Caco-2 (cell line): ENCODE results near the gene MRPL49. TPM values are rescaled to one million over a fixed set of nuclear protein-coding genes. Genes with fewer than 3 reads are reported as not detected.

Experiments
- BruUV-seq: library from RNA; stranded (reverse); fragments of 400-500 nt; replicated peaks from 2 replicates; lab custom pipeline; 2021; lab: Mats Ljungman, UMichigan
- CTCF ChIA-PET: fragments of 300-600 bp; sonication (Branson Sonifier 250); formaldehyde crosslinking; loops from one replicate; lab custom pipeline; 2022; ENCODE audit warnings: antibody characterized with exemption; lab: Charles Lee
- POLR2A ChIA-PET: fragments of 300-600 bp; sonication (Branson Sonifier 250); formaldehyde crosslinking; loops from one replicate; lab custom pipeline; 2022; ENCODE audit warnings: antibody characterized with exemption; lab: Charles Lee
- DNase-seq, 2 experiments: peaks; one replicate each; pipeline versions ENCODE4 v3.0.0 to v3.0.0-alpha.2; 2020 to 2022
- H3K27me3 ChIP-seq: replicated peaks from 2 replicates; pipeline ENCODE4 v1.6.0; 2011; ENCODE audit warnings: low read length; ENCODE audit not compliant: control insufficient read depth, insufficient read depth
- H3K36me3 ChIP-seq: 2 replicates; pipeline ENCODE4 v1.5.1; 2011; ENCODE audit warnings: low read length; ENCODE audit not compliant: control insufficient read depth, insufficient read depth
- H3K4me1 ChIP-seq: fragments of 250-450 bp; sonication (Bioruptor Pico); 2 replicates; pipeline ENCODE4 v1.5.1; 2020; ENCODE audit warnings: mild to moderate bottlenecking
- H3K4me3 ChIP-seq: 2 replicates; pipeline ENCODE4 v1.5.1; 2011; ENCODE audit warnings: low read depth, mild to moderate bottlenecking, control low read depth, low read length
- H3K9me3 ChIP-seq: fragments of 250-450 bp; sonication (Bioruptor Pico); 2 replicates; pipeline ENCODE4 v1.5.1; 2020; ENCODE audit warnings: mild to moderate bottlenecking, moderate library complexity
- H3K27ac Mint-ChIP-seq: one replicate; pipeline ENCODE4 v1.8.0; 2022; ENCODE audit warnings: mixed read lengths; ENCODE audit not compliant: unreplicated experiment
- H3K27me3 Mint-ChIP-seq: one replicate; pipeline ENCODE4 v1.8.0; 2022; ENCODE audit warnings: mixed read lengths; ENCODE audit not compliant: insufficient read depth, unreplicated experiment
- H3K36me3 Mint-ChIP-seq: one replicate; pipeline ENCODE4 v1.8.0; 2022; ENCODE audit warnings: mild to moderate bottlenecking, mixed read lengths; ENCODE audit not compliant: insufficient read depth, unreplicated experiment
- H3K4me1 Mint-ChIP-seq: one replicate; pipeline ENCODE4 v1.8.0; 2022; ENCODE audit warnings: low read depth, mixed read lengths; ENCODE audit not compliant: unreplicated experiment
- H3K4me3 Mint-ChIP-seq: one replicate; pipeline ENCODE4 v1.8.0; 2022; ENCODE audit warnings: mild to moderate bottlenecking, moderate library complexity, mixed read lengths; ENCODE audit not compliant: unreplicated experiment
- H3K9me3 Mint-ChIP-seq: one replicate; pipeline ENCODE4 v1.8.0; 2022; ENCODE audit warnings: mixed read lengths; ENCODE audit not compliant: unreplicated experiment
- intact Hi-C: fragments of 100-400 bp; cut with micrococcal nuclease; formaldehyde crosslinking; loops from one replicate; pipeline ENCODE4 v1.10.0; 2022; ENCODE audit not compliant: unreplicated experiment
- total RNA-seq: library from RNA; stranded (reverse); gene quantifications from 2 replicates; pipeline ENCODE4 v1.2.3, GENCODE V29; 2022
- TF ChIP-seq, protein P1 (sequence below), 2 experiments: fragments of 200-600 bp in 1 of 2; IDR thresholded peaks; 1 replicate in 1 of 2; 2 replicates in 1 of 2; pipeline versions ENCODE4 v1.5.1 to v1.8.0; 2011 to 2022; ENCODE audit warnings: antibody characterized with exemption in 1 of 2, control low read depth in 1 of 2, inconsistent platforms in 1 of 2, low read depth in 1 of 2, low read length in 1 of 2, mild to moderate bottlenecking in 1 of 2, moderate library complexity in 1 of 2; ENCODE audit not compliant: insufficient read depth in 1 of 2, severe bottlenecking in 1 of 2, unreplicated experiment in 1 of 2

Gene MRPL49
- total RNA-seq, 1 experiment from 2014 or later: 95.1 TPM

DNA sequence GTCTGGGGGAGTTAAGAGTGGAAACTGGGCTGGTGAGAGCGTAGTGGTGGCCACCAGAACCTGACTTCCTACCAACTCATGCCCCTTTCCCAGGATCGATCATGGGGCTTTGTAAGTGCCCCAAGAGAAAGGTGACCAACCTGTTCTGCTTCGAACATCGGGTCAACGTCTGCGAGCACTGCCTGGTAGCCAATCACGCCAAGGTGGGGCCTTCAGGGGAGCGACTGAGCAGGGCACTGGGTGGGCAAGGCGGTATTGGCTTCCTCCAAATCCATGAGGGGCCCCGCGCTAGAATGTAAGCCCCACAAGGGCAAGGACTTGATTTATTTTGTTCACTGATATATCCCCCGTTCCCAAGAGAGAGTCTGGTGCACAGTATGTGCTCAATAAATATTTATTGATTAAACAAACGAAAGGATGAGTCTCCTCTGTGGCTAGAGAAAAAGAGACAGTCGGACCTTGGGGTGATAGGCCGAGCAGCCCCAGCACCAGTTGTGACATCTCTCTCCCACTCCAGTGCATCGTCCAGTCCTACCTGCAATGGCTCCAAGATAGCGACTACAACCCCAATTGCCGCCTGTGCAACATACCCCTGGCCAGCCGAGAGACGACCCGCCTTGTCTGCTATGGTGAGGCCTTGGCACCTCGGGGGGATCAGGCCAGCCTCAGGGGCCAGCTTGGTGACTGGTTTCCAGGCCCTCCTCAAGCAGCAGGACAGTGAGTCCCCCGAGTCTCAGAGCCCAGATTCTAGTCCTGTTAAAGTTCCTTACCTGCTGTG, 37.3 kb upstream of the MRPL49 start:
- Mint-ChIP-seq H3K9me3 (no peaks in the 10 kb centered on the region), H3K4me1 (peaks cover 16% of the 10 kb centered on the region), H3K27ac (peak overlapping the region; percentile 98), H3K4me3 (peak overlapping the region; percentile 85), H3K36me3 (peaks cover 62% of the 10 kb centered on the region), H3K27me3 (no peaks in the 10 kb centered on the region)
- ChIA-PET CTCF (no interaction called here), POLR2A (interaction anchor here (1.2 kb wide), 1 partner anchor 27 kb away, joined by 4 read pairs; the partner anchor contains the start of gene TM7SF2)
- H3K4me1 ChIP-seq: peaks cover 16% of the 10 kb centered on the region; the same call in 1 of the 2 replicates
- TF ChIP-seq, protein P1, sequence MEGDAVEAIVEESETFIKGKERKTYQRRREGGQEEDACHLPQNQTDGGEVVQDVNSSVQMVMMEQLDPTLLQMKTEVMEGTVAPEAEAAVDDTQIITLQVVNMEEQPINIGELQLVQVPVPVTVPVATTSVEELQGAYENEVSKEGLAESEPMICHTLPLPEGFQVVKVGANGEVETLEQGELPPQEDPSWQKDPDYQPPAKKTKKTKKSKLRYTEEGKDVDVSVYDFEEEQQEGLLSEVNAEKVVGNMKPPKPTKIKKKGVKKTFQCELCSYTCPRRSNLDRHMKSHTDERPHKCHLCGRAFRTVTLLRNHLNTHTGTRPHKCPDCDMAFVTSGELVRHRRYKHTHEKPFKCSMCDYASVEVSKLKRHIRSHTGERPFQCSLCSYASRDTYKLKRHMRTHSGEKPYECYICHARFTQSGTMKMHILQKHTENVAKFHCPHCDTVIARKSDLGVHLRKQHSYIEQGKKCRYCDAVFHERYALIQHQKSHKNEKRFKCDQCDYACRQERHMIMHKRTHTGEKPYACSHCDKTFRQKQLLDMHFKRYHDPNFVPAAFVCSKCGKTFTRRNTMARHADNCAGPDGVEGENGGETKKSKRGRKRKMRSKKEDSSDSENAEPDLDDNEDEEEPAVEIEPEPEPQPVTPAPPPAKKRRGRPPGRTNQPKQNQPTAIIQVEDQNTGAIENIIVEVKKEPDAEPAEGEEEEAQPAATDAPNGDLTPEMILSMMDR (IDR thresholded peaks at IDR 0.05; ENCODE audit: insufficient read depth in 1 of 2, low read depth in 1 of 2, low read length in 1 of 2, severe bottlenecking in 1 of 2, unreplicated experiment in 1 of 2): no peak
- peaks cover 4% of the 10 kb centered on the region; the same call in 1 of the 2 replicates for H3K36me3 ChIP-seq
- no peaks in the 10 kb centered on the region for H3K9me3 ChIP-seq
- peak overlapping the region; percentile 58 for H3K4me3 ChIP-seq
- intact Hi-C loops: loop anchor here (5.0 kb wide), 1 partner anchor 57 kb away; the partner anchor contains the start of gene SNX15
- BruUV-seq: TSS peak; percentile 54
- no peaks in the 10 kb centered on the region for H3K27me3 ChIP-seq
- no peak for DNase-seq

DNA sequence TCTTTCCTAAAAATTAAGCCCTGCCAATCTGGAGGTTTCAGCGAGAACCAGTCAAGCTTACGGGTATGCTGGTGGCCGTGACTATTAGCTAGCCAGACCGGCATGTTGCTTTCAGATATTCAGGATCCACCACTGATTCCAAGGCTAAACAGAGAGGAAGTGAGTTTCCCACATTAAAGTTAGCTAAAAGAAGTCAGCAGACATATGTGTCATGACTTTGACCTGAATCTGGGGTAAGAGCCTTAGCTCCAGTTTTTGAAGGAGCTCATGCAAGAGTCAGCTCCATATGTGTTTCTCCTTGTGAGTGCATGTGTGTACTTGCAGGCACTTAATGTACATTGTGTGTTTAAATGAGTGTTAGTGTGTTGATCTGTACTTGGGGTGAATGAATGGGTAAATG, 36.7 kb upstream of the MRPL49 start:
- no peaks in the 10 kb centered on the region for H3K27me3 ChIP-seq

DNA sequence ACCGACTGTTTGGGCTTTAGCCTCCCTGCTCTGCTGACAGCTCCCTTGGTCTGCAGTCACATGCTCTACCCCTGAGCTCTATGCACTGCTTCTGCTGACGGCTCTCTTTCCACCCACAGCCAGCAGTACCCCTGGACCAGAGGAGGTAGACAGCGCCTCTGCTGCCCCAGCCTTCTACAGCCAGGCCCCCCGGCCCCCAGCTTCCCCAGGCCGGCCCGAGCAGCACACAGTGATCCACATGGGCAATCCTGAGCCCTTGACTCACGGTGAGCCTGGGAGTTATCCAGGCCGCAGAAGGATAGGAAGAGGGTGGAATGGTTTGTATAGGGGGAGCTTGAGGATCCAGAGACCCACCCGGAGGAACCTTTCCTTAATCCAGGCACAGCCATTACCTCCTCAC, 35.3 kb upstream of the MRPL49 start:
- POLR2A ChIA-PET: no interaction called here
- intact Hi-C loops: no loop called here
- no peaks in the 10 kb centered on the region for H3K9me3 ChIP-seq

More for the DNA sequence above, 36.7 kb upstream of the MRPL49 start:
- Mint-ChIP-seq H3K9me3 (no peaks in the 10 kb centered on the region), H3K27ac (peak overlapping the region; percentile 23), H3K27me3 (no peaks in the 10 kb centered on the region), H3K4me3 (peak overlapping the region; percentile 85), H3K4me1 (peaks cover 16% of the 10 kb centered on the region), H3K36me3 (peaks cover 56% of the 10 kb centered on the region)
- H3K36me3 ChIP-seq: peaks cover 4% of the 10 kb centered on the region; the same call in 1 of the 2 replicates
- DNase-seq: no peak
- BruUV-seq: no TSS peak
- intact Hi-C loops: no loop called here
- no peak overlapping the region for H3K4me3 ChIP-seq
- CTCF ChIA-PET: no interaction called here
- H3K9me3 ChIP-seq: no peaks in the 10 kb centered on the region
- H3K4me1 ChIP-seq: peaks cover 16% of the 10 kb centered on the region; the same call in 1 of the 2 replicates
- TF ChIP-seq, protein P1 (IDR thresholded peaks at IDR 0.05; ENCODE audit: insufficient read depth in 1 of 2, low read depth in 1 of 2, low read length in 1 of 2, severe bottlenecking in 1 of 2, unreplicated experiment in 1 of 2): no peak
- POLR2A ChIA-PET: interaction anchor here (0.6 to 1.2 kb wide), 2 partner anchors 26 to 32 kb away, joined by 3 to 4 read pairs; partner anchors contain the start of gene TM7SF2

More for the DNA sequence above, 35.3 kb upstream of the MRPL49 start:
- peaks cover 16% of the 10 kb centered on the region; the same call in 1 of the 2 replicates for H3K4me1 ChIP-seq
- TF ChIP-seq, protein P1 (IDR thresholded peaks at IDR 0.05; ENCODE audit: insufficient read depth in 1 of 2, low read depth in 1 of 2, low read length in 1 of 2, severe bottlenecking in 1 of 2, unreplicated experiment in 1 of 2): no peak
- no TSS peak for BruUV-seq
- Mint-ChIP-seq H3K27me3 (no peaks in the 10 kb centered on the region), H3K36me3 (peaks cover 43% of the 10 kb centered on the region), H3K9me3 (no peaks in the 10 kb centered on the region), H3K4me1 (peaks cover 12% of the 10 kb centered on the region), H3K27ac (no peak overlapping the region), H3K4me3 (no peak overlapping the region)
- H3K36me3 ChIP-seq: peaks cover 2% of the 10 kb centered on the region; the same call in 1 of the 2 replicates
- H3K4me3 ChIP-seq: no peak overlapping the region
- no peak for DNase-seq
- CTCF ChIA-PET: no interaction called here
- no peaks in the 10 kb centered on the region for H3K27me3 ChIP-seq
